HepG2 (cell line): ENCODE results near the gene CDRT15L2. TPM values are rescaled to one million over a fixed set of nuclear protein-coding genes. Genes with fewer than 3 reads are reported as not detected.
"Not testable (repeated sequence)": the region's sequence is repeated elsewhere in the genome, so short reads cannot be mapped to it uniquely, and the experiment has no call there.

Source experiments
- ATAC-seq: fragments of 200-7000 bp; cut with Tn5 transposase; 3 replicates; pipeline ENCODE4 v1.9.1; 2020; ENCODE audit warnings: mild to moderate bottlenecking, moderate library complexity
- BruUV-seq: library from RNA; stranded (reverse); fragments of 400-500 nt; replicated peaks from 2 replicates; lab custom pipeline; 2021; lab: Mats Ljungman, UMichigan
- CTCF ChIA-PET: fragments of 300-600 bp; formaldehyde crosslinking; extraction: SDS; loops from one replicate; lab custom pipeline; 2021; ENCODE audit warnings: low total read pairs, inconsistent platforms, low intra/inter-chr PET ratio; lab: Yijun Ruan, JAX
- POLR2A ChIA-PET: fragments of 350-600 bp; sonication (Branson Sonifier 250); formaldehyde crosslinking; loops from one replicate; lab custom pipeline; 2020; ENCODE audit warnings: antibody characterized with exemption, inconsistent platforms; lab: Yijun Ruan, JAX
- DNase-seq: peaks from one replicate; pipeline ENCODE4 v3.0.0-alpha.2; 2015; ENCODE audit warnings: low spot score
- FAIRE-seq: peaks from 3 replicates; lab custom pipeline; 2011; peaks lifted over from hg19 to GRCh38; lab: Jason Lieb, UNC
- H2AFZ ChIP-seq: one replicate; pipeline ENCODE4 v1.6.1; 2011; ENCODE audit warnings: low read length, inconsistent platforms
- H3K27ac ChIP-seq: fragments of 300-600 bp; 3 replicates; pipeline ENCODE4 v1.8.0; 2011; ENCODE audit warnings: mixed run types, mild to moderate bottlenecking, mixed read lengths, low read length, inconsistent platforms; ENCODE audit not compliant: insufficient read depth; ENCODE audit errors: extremely low read length
- H3K27me3 ChIP-seq, 2 experiments: fragments of 200-600 bp in 1 of 2; 2 replicates in 1 of 2; 3 replicates in 1 of 2; pipeline versions ENCODE4 v1.6.0 to v1.8.0; 2011; ENCODE audit warnings: low read length in 2 of 2, mild to moderate bottlenecking in 2 of 2, moderate library complexity in 2 of 2, inconsistent platforms in 1 of 2; ENCODE audit not compliant: insufficient read depth in 2 of 2, control insufficient read depth in 1 of 2
- H3K36me3 ChIP-seq, 2 experiments: fragments of 200-600 bp in 1 of 2; replicated peaks in 1 of 2; 2 replicates in 1 of 2; 3 replicates in 1 of 2; pipeline versions ENCODE4 v1.5.1 to v1.8.0; 2011; ENCODE audit warnings: low read length in 2 of 2, inconsistent platforms in 1 of 2; ENCODE audit not compliant: insufficient read depth in 2 of 2, control insufficient read depth in 1 of 2
- H3K4me1 ChIP-seq: 2 replicates; pipeline ENCODE4 v1.5.1; 2012; ENCODE audit warnings: low read length, inconsistent platforms; ENCODE audit not compliant: insufficient read depth
- H3K4me2 ChIP-seq: 2 replicates; pipeline ENCODE4 v1.6.0; 2011; ENCODE audit warnings: low read depth, low read length, inconsistent platforms
- H3K4me3 ChIP-seq, 3 experiments: fragments of 200-600 bp in 1 of 3; sonication (generic), shearing (Covaris generic) in 1 of 3; replicated peaks in 1 of 3; 2 replicates each; pipeline ENCODE4 v1.5.1; 2011 to 2016; ENCODE audit warnings: low read length in 3 of 3, inconsistent platforms in 2 of 3, low read depth in 2 of 3, mild to moderate bottlenecking in 2 of 3, control low read depth in 1 of 3, mixed read lengths in 1 of 3; ENCODE audit not compliant: insufficient read depth in 1 of 3
- H3K79me2 ChIP-seq: one replicate; pipeline ENCODE4 v1.6.1; 2011; ENCODE audit warnings: low read length, inconsistent platforms; ENCODE audit not compliant: insufficient read depth
- H3K9ac ChIP-seq: 2 replicates; pipeline ENCODE4 v1.6.0; 2011; ENCODE audit warnings: mild to moderate bottlenecking, low read depth, low read length, inconsistent platforms; ENCODE audit not compliant: insufficient read depth
- H3K9me3 ChIP-seq: 2 replicates; pipeline ENCODE4 v1.5.1; 2012; ENCODE audit warnings: mild to moderate bottlenecking, low read length
- H4K20me1 ChIP-seq: 2 replicates; pipeline ENCODE4 v1.6.0; 2011; ENCODE audit warnings: inconsistent platforms, mild to moderate bottlenecking, low read length, moderate library complexity; ENCODE audit not compliant: insufficient read depth
- HCFC1 ChIP-seq: fragments of 150-350 bp; IDR thresholded peaks from 2 replicates; pipeline ENCODE4 v1.6.1; 2014; ENCODE audit warnings: low read depth, low read length
- MBNL3 ChIP-seq: fragments of 250-450 bp; sonication (Bioruptor Pico); conservative IDR thresholded peaks from 2 replicates; pipeline ENCODE4 v1.8.0; 2022; ENCODE audit warnings: mild to moderate bottlenecking, inconsistent platforms
- WGBS: methylation state at CpG from one replicate; pipeline ENCODE4 v1.1.6; 2017; ENCODE audit warnings: low lambda C conversion rate; 5-methylcytosine and 5-hydroxymethylcytosine counted together
- in situ Hi-C: cut with HindIII; loops from 2 replicates; pipeline ENCODE4 v1.10.0; 2017; ENCODE audit warnings: low pct_unique_long_range_greater_than_20kb; ENCODE audit not compliant: extremely low pct_ligation_motif_present
- intact Hi-C: fragments of 100-400 bp; cut with micrococcal nuclease; formaldehyde crosslinking; loops from one replicate; pipeline ENCODE4 v1.10.0; 2022; ENCODE audit not compliant: unreplicated experiment
- polyA plus RNA-seq, 8 experiments: library from polyadenylated mRNA; depleted of rRNA in 3 of 8; stranded (reverse) in 7 of 8; unstranded in 1 of 8; fragments of >200 nt; fragmentation: Illumina TruSeq in 4 of 8; extraction: Trizol in 4 of 8; gene quantifications; 2 replicates each; pipeline versions ENCODE4 v1.2.1 to v1.2.3, GENCODE V29; 2011 to 2016; ENCODE audit warnings: low read depth in 4 of 8, missing spikeins in 1 of 8, mixed read lengths in 1 of 8; ENCODE audit not compliant: insufficient read depth in 1 of 8
- total RNA-seq, 5 experiments: library from RNA; depleted of rRNA; stranded (reverse); fragments of >200 nt; fragmentation: Illumina TruSeq; extraction: Trizol; gene quantifications; 2 replicates each; pipeline ENCODE4 v1.2.3, GENCODE V29; 2016; ENCODE audit warnings: low read depth in 1 of 5
- TF ChIP-seq, protein P1 (sequence below): sonication (generic); formaldehyde crosslinking; IDR thresholded peaks from 2 replicates; pipeline ENCODE4 v1.4.0; 2020; ENCODE audit warnings: missing genetic modification reagents, borderline replicate concordance

The CDRT15L2 gene
- total and polyA plus RNA-seq, 2 of the 13 experiments (the other 11 are each of a cell fraction or from before 2014, with no cell fraction given): not detected

DNA sequence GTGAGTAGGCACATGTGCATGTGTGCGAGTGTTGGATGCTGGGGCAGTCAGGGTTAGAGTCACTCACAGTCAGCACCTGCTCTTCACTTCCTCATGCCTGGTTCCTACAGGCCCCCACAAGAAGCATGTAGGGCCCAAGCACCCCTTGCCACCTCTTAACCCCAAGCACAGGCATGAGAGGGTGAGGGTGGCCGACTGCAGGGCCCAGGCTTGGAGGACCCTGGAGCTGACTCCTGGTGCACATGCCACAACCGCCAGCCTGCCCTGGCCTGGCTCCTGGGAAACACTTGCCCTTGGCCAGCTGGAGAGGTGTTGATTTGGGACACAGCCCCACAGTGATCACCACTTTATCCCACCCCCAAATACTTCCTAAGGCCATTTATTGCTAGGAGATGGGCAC, 16.9 kb upstream of the CDRT15L2 start (continued):
- TF ChIP-seq, protein P1, sequence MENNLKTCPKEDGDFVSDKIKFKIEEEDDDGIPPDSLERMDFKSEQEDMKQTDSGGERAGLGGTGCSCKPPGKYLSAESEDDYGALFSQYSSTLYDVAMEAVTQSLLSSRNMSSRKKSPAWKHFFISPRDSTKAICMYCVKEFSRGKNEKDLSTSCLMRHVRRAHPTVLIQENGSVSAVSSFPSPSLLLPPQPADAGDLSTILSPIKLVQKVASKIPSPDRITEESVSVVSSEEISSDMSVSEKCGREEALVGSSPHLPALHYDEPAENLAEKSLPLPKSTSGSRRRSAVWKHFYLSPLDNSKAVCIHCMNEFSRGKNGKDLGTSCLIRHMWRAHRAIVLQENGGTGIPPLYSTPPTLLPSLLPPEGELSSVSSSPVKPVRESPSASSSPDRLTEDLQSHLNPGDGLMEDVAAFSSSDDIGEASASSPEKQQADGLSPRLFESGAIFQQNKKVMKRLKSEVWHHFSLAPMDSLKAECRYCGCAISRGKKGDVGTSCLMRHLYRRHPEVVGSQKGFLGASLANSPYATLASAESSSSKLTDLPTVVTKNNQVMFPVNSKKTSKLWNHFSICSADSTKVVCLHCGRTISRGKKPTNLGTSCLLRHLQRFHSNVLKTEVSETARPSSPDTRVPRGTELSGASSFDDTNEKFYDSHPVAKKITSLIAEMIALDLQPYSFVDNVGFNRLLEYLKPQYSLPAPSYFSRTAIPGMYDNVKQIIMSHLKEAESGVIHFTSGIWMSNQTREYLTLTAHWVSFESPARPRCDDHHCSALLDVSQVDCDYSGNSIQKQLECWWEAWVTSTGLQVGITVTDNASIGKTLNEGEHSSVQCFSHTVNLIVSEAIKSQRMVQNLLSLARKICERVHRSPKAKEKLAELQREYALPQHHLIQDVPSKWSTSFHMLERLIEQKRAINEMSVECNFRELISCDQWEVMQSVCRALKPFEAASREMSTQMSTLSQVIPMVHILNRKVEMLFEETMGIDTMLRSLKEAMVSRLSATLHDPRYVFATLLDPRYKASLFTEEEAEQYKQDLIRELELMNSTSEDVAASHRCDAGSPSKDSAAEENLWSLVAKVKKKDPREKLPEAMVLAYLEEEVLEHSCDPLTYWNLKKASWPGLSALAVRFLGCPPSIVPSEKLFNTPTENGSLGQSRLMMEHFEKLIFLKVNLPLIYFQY (CRISPR knock-in tag): no peak
- TF ChIP-seq HCFC1: no peak
- TF ChIP-seq MBNL3: no peak
- TF ChIP-seq, all 625 proteins: peak for 0

DNA sequence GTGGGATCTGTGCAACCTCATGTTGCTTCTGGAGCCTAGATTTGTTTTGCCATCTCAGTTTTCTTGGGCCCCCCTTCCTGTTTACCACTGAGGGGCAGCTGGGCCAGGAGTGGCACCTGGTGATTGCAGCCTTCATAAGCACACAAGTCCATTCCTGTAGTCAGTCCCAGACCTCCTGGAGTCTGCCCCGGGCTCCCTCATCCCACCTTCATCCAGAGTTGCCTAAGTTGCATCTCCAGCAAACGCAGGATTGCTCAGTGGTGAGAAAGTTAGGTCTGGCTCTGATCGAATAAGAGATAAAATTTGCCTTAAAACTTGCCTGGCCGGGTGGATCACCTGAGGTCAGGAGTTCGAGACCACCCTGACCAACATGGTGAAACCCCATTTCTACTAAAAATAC, 14.3 kb upstream of the CDRT15L2 start:
- POLR2A ChIA-PET: not testable (repeated sequence)

More for the DNA sequence above, 14.3 kb upstream of the CDRT15L2 start:
- ATAC-seq, H2AFZ ChIP-seq, H3K4me1 ChIP-seq, intact Hi-C loops, H3K27me3 ChIP-seq, H3K36me3 ChIP-seq, CTCF ChIA-PET, H3K4me2 ChIP-seq, FAIRE-seq, H3K9me3 ChIP-seq, H3K27ac ChIP-seq, H3K9ac ChIP-seq, H3K79me2 ChIP-seq, BruUV-seq, DNase-seq, H4K20me1 ChIP-seq, in situ Hi-C loops, H3K4me3 ChIP-seq: not testable (repeated sequence)
- WGBS: 18% methylated on average over 5 of the region's 5 CpGs
